HG03442 (cell line): ENCODE results near the gene CCM2.

Source experiments
- ATAC-seq: cut with Tn5 transposase; IDR thresholded peaks from one replicate; pipeline ENCODE4 v1.9.1; 2021; ENCODE audit warnings: mild to moderate bottlenecking, moderate library complexity; ENCODE audit not compliant: unreplicated experiment

CCM2 gene

GRCh38 chr7:45118292-45118691 lies 118.3 kb downstream of the CCM2 start:
- ATAC-seq: no peak

GRCh38 chr7:45118889-45119331 lies 118.9 kb downstream of the CCM2 start:
- no peak for ATAC-seq

- ATAC-seq: no peak
Observed at GRCh38 chr7:45119550-45119949, 119.5 kb downstream of the CCM2 start.

- no peak for ATAC-seq
Observed at GRCh38 chr7:45122975-45123860, 123.2 kb downstream of the CCM2 start.

- ATAC-seq: no peak
Observed at GRCh38 chr7:45123913-45124710, 124.1 kb downstream of the CCM2 start.

GRCh38 chr7:45125193-45125904 lies 125.3 kb downstream of the CCM2 start:
- no peak for ATAC-seq
